ENCODE measurements around the gene CENPH.

GRCh38 chr5:69250593-69250992, 61.2 kb downstream of the CENPH start:
- TF ChIP-seq CTCF (IDR thresholded peaks at IDR 0.05) (no peak), ESRRA (IDR thresholded peaks at IDR 0.05; ENCODE audit: borderline replicate concordance, low read length) (no peak)
